Mesodermal cell (in vitro differentiated cells): ENCODE measurements around the gene LRCH3.
"Not testable (repeated sequence)": the region's sequence is repeated elsewhere in the genome, so short reads cannot be mapped to it uniquely, and the experiment has no call there.

Experiments
- H3K27ac ChIP-seq: 2 replicates; pipeline ENCODE4 v1.7.0; 2013; ENCODE audit warnings: mild to moderate bottlenecking, low read depth, low read length, moderate library complexity; ENCODE audit not compliant: severe bottlenecking
- H3K36me3 ChIP-seq: 2 replicates; pipeline ENCODE4 v1.7.1; 2013; ENCODE audit warnings: mild to moderate bottlenecking, low read length, moderate library complexity; ENCODE audit not compliant: control insufficient read depth, insufficient read depth
- H3K4me1 ChIP-seq: one replicate; pipeline ENCODE4 v1.7.1; 2013; ENCODE audit warnings: mild to moderate bottlenecking, low read length; ENCODE audit not compliant: insufficient read depth, control insufficient read depth, poor library complexity, severe bottlenecking
- H3K4me3 ChIP-seq: 2 replicates; pipeline ENCODE4 v1.7.0; 2013; ENCODE audit warnings: low read length, control low read depth, mild to moderate bottlenecking; ENCODE audit not compliant: insufficient read depth, poor library complexity, severe bottlenecking; ENCODE audit errors: extremely low read depth
- H3K9me3 ChIP-seq: 2 replicates; pipeline ENCODE4 v1.7.1; 2013; ENCODE audit warnings: mild to moderate bottlenecking, low read length, moderate library complexity; ENCODE audit not compliant: control insufficient read depth
- WGBS, 2 experiments: methylation state at CpG; one replicate each; pipeline ENCODE4 v1.1.5; 2013; ENCODE audit warnings: missing lambda C conversion rate in 2 of 2; ENCODE audit not compliant: insufficient coverage in 2 of 2; 5-methylcytosine and 5-hydroxymethylcytosine counted together

The LRCH3 gene

GRCh38 chr3:197899833-197900478 is 108.9 kb downstream of the LRCH3 start:
- no peaks in the 10 kb centered on the region for H3K9me3 ChIP-seq
- H3K36me3 ChIP-seq: no peaks in the 10 kb centered on the region
- no peaks in the 10 kb centered on the region for H3K4me1 ChIP-seq
- 86 to 87% methylated on average over 15 to 19 of the region's 20 CpGs for WGBS, 2 experiments
- H3K4me3 ChIP-seq: no peak overlapping the region
- H3K27ac ChIP-seq: no peak overlapping the region

DNA sequence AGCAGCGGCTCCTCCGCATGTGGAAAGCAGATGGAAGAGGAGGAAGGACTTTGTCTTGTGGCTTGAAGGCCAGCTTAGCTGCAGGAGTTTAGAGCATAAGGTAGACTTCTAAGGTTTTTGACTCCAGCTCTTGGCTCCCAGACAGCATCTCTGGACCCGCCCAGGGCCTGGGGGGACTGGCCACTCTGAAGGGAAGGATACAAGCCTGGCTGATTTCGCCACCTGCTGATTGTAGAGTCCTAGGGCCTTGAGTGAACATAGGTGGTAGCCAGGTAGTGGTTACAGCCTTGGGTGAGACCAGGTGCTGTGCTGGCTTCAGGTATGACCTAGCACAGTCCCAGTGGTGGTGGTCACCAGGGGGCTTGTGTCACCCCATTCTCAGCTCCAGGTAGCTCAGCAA is 110.6 kb downstream of the LRCH3 start:
- Histone ChIP-seq H3K9me3 (no peaks in the 10 kb centered on the region), H3K36me3 (no peaks in the 10 kb centered on the region), H3K27ac (no peak overlapping the region), H3K4me3 (no peak overlapping the region), H3K4me1 (no peaks in the 10 kb centered on the region)
- WGBS, 2 experiments: 92 to 95% methylated on average over 4 of the region's 4 CpGs

GRCh38 chr3:197906023-197906849 is 115.2 kb downstream of the LRCH3 start:
- WGBS, 2 experiments: 20 to 50% methylated on average over 2 to 9 of the region's 17 CpGs
- Histone ChIP-seq H3K9me3 (no peaks in the 10 kb centered on the region), H3K4me1 (no peaks in the 10 kb centered on the region), H3K4me3 (no peak overlapping the region), H3K36me3 (no peaks in the 10 kb centered on the region), H3K27ac (no peak overlapping the region)

DNA sequence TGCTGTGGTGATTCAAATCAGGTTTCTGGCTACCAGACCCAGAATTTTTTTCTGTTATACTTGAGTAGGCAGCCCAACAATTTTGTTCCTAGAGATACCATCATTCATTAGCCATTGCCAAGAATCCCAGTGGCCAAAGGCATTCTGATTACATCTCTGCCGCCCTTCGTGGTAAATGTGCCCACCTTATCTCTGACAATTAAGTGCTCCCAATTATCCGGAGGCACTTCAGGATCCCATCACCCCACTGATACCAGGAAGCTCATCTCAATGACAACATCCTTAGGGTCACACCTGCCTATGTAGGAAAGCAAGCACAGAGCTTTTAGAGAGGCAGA is 115.8 kb downstream of the LRCH3 start:
- Histone ChIP-seq H3K9me3 (no peaks in the 10 kb centered on the region), H3K27ac (no peak overlapping the region), H3K36me3 (no peaks in the 10 kb centered on the region), H3K4me1 (no peaks in the 10 kb centered on the region), H3K4me3 (no peak overlapping the region)
- WGBS, 2 experiments: 77 to 90% methylated on average over 2 to 3 of the region's 3 CpGs

DNA sequence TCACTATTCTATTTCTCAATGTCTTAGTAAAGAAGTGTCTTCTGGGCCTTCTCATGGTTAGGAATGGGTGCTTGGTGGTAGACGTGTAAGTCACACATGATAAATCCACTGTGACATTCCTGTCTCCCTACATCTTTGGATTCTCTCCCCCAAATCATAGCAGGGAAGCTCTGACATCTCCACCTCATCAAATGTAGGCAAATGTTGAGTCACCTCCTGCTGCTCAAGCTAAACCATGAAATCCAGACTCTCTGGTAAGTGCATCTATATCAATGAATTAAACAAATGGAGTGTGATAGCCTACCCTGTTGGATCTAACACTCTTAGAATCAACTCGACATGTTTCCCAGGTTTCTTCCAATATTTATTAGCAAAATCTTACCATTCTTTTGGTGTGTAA is 116.1 kb downstream of the LRCH3 start:
- H3K4me1 ChIP-seq: no peaks in the 10 kb centered on the region
- H3K36me3 ChIP-seq: no peaks in the 10 kb centered on the region
- H3K27ac ChIP-seq: no peak overlapping the region
- WGBS, 2 experiments: no CpG with 5 or more reads among the region's 2 CpGs
- H3K9me3 ChIP-seq: no peaks in the 10 kb centered on the region
- H3K4me3 ChIP-seq: no peak overlapping the region

- not testable (repeated sequence) for H3K27ac ChIP-seq
These were observed 117.5 kb downstream of the LRCH3 start for GRCh38 chr3:197908550-197908949.

GRCh38 chr3:197908957-197909701 is 118.1 kb downstream of the LRCH3 start:
- Histone ChIP-seq H3K9me3 (no peaks in the 10 kb centered on the region), H3K4me3 (no peak overlapping the region), H3K4me1 (no peaks in the 10 kb centered on the region), H3K36me3 (no peaks in the 10 kb centered on the region), H3K27ac (no peak overlapping the region)
- 92 to 100% methylated on average over 3 of the region's 4 CpGs for WGBS, 2 experiments

More at GRCh38 chr3:197908550-197908949, 117.5 kb downstream of the LRCH3 start:
- not testable (repeated sequence) for H3K36me3 ChIP-seq, H3K4me1 ChIP-seq, H3K4me3 ChIP-seq, H3K9me3 ChIP-seq
- 70 to 92% methylated on average over 1 to 2 of the region's 2 CpGs for WGBS, 2 experiments

DNA sequence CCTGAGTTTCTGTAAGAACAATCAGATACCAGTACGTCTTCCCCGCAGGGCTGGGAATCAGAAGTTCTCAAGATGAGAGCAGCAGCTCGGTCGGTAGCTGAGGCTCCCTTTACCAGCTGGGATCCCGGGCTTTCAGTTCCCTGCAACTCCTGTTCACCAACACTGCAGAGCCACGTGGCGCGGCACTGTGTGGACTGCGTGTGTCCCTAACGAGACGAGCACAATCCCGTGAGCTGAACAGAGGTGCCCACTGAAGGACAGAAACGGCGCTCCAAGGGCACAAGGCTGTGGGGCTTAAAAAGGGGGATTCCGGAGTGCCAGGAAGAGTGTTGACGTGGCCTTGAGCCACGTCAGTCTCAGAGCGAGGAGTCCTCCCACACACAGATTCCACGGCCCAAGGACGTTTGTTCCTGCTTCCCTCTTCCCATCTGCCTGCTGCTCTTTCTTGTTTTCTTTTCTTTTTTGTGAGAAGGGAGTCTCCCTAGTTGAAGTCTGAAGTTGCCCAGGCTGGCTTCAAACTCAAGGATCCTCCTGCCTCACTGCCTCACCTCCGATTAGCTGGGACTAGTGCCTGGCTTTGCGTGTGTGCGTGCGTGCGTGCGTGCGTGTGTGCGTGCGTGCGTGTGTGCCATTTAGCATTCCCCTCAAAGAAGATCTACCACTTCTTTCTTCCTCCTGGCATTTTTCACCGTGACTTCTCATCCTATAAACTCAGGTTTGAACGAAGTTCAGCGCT is 121.9 kb downstream of the LRCH3 start:
- WGBS, 2 experiments: 84 to 85% methylated on average over 22 to 27 of the region's 33 CpGs
- Histone ChIP-seq H3K36me3 (no peaks in the 10 kb centered on the region), H3K4me1 (no peaks in the 10 kb centered on the region), H3K9me3 (no peaks in the 10 kb centered on the region), H3K27ac (no peak overlapping the region), H3K4me3 (no peak overlapping the region)

GRCh38 chr3:197913641-197914380 is 122.8 kb downstream of the LRCH3 start:
- no peaks in the 10 kb centered on the region for H3K36me3 ChIP-seq
- 89 to 97% methylated on average over 7 to 10 of the region's 12 CpGs for WGBS, 2 experiments
- no peaks in the 10 kb centered on the region for H3K4me1 ChIP-seq
- H3K27ac ChIP-seq: no peak overlapping the region
- H3K9me3 ChIP-seq: no peaks in the 10 kb centered on the region
- H3K4me3 ChIP-seq: no peak overlapping the region
